AG09309 (cell line): ENCODE measurements around the gene KLHDC1.

Source experiments
- DNase-seq: peaks from one replicate; pipeline ENCODE4 v3.0.0-alpha.2; 2010; ENCODE audit warnings: low read depth
- H3K4me3 ChIP-seq: 2 replicates; pipeline ENCODE4 v1.5.1; 2011; ENCODE audit warnings: mild to moderate bottlenecking, low read depth, low read length, moderate library complexity; ENCODE audit not compliant: control insufficient read depth
- TF ChIP-seq, protein P1 (sequence below): IDR thresholded peaks from 2 replicates; pipeline ENCODE4 v1.5.1; 2011; ENCODE audit warnings: mild to moderate bottlenecking, low read depth, low read length, inconsistent platforms; ENCODE audit not compliant: insufficient read depth, control insufficient read depth; ENCODE audit errors: missing control alignments

Gene KLHDC1

DNA sequence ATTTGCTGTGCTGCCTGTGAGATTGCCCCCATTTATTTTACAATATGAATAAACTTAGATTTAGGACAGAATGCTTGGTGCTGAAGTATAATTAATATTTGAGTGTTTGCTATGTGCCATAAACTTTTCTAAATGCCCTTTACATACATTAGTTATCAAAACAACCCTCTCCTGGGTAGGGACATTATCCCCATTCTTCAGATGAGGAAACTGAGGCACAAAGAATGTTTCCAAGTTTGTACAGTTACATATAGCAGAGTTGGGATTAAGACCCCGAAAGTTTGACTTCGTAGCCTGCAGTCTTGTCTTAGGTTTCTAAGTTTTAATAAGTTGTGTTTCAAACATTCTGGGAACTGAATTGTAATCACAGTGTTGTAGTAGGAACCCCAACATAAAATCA lies 93.4 kb downstream of the KLHDC1 start:
- DNase-seq, result no peak
- TF ChIP-seq, protein P1, sequence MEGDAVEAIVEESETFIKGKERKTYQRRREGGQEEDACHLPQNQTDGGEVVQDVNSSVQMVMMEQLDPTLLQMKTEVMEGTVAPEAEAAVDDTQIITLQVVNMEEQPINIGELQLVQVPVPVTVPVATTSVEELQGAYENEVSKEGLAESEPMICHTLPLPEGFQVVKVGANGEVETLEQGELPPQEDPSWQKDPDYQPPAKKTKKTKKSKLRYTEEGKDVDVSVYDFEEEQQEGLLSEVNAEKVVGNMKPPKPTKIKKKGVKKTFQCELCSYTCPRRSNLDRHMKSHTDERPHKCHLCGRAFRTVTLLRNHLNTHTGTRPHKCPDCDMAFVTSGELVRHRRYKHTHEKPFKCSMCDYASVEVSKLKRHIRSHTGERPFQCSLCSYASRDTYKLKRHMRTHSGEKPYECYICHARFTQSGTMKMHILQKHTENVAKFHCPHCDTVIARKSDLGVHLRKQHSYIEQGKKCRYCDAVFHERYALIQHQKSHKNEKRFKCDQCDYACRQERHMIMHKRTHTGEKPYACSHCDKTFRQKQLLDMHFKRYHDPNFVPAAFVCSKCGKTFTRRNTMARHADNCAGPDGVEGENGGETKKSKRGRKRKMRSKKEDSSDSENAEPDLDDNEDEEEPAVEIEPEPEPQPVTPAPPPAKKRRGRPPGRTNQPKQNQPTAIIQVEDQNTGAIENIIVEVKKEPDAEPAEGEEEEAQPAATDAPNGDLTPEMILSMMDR, result no peak
- H3K4me3 ChIP-seq, result no peak overlapping the region

DNA sequence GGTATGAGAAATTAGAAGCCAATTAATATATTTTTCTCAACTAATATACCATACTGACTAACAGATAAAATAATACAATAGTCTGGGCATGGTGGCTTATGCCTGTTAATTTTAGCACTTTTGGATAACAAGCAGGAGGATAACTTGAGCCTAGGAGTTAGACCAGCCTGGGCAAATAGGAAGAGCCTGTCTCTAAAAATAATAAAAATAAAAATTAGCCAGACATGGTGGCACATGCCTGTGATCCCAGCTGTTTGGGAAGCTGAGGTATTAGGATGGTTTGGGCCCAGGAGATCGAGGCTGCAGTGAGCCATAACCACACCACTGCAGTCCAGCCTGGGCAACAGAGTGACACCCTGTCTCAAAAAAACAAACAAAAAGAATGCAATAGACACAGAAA lies 99.7 kb downstream of the KLHDC1 start:
- DNase-seq, result no peak
- H3K4me3 ChIP-seq, result no peak overlapping the region
- TF ChIP-seq, protein P1, result no peak

DNA sequence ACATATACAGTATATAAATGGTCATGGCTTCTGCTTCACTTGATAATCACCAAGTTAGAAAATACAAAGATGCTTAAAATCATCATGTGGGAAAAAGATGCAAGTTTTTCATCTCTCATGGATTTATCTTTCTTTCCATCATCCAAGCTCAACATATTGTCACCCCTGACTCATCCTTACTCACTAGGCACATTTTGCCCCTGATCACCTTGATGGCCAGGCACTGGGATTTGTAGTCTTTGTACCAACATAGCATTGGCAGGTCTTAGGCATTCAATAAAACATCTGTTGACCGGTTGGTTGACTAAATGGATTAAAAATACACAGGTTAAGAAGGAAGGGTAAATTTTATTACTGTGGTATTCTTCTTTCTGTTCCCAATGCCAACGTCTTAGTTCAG lies 103.1 kb downstream of the KLHDC1 start:
- TF ChIP-seq, protein P1, result no peak
- DNase-seq, result no peak

More for the DNA sequence above, 103.1 kb downstream of the KLHDC1 start:
- no peak overlapping the region for H3K4me3 ChIP-seq
